Smooth muscle cell (in vitro differentiated cells): ENCODE data around the gene ADD3. TPM values are rescaled to one million over a fixed set of nuclear protein-coding genes. Genes with fewer than 3 reads are reported as not detected.

Source experiments
- DNase-seq: peaks from one replicate; lab custom pipeline; 2025; ENCODE audit not compliant: unreplicated experiment; lab: John Stamatoyannopoulos, UW
- H2AFZ ChIP-seq: fragments of 200-600 bp; sonication (generic); 2 replicates; pipeline ENCODE4 v1.6.0; 2016; ENCODE audit warnings: antibody characterized with exemption, low read depth, mild to moderate bottlenecking
- H3F3A ChIP-seq: fragments of 200-600 bp; sonication (generic); 2 replicates; pipeline ENCODE4 v1.6.0; 2017; ENCODE audit warnings: antibody characterized with exemption, low read depth
- H3K27ac ChIP-seq: fragments of 200-600 bp; sonication (generic); 2 replicates; pipeline ENCODE4 v1.5.1; 2016; ENCODE audit warnings: low read depth, mild to moderate bottlenecking
- H3K27me3 ChIP-seq: fragments of 200-600 bp; sonication (generic); 2 replicates; pipeline ENCODE4 v1.6.1; 2016; ENCODE audit warnings: low read depth, mild to moderate bottlenecking
- H3K36me3 ChIP-seq: fragments of 200-600 bp; sonication (generic); 2 replicates; pipeline ENCODE4 v1.5.1; 2016; ENCODE audit warnings: low read depth
- H3K4me1 ChIP-seq: fragments of 200-600 bp; sonication (generic); 2 replicates; pipeline ENCODE4 v1.5.1; 2016; ENCODE audit warnings: low read depth
- H3K4me2 ChIP-seq: fragments of 200-600 bp; sonication (generic); 2 replicates; pipeline ENCODE4 v1.6.0; 2016; ENCODE audit warnings: mild to moderate bottlenecking
- H3K4me3 ChIP-seq: fragments of 200-600 bp; sonication (generic); 2 replicates; pipeline ENCODE4 v1.5.1; 2016; ENCODE audit warnings: mild to moderate bottlenecking
- H3K79me2 ChIP-seq: fragments of 200-600 bp; sonication (generic); 2 replicates; pipeline ENCODE4 v1.6.0; 2016; ENCODE audit warnings: low read depth, mild to moderate bottlenecking
- H3K9ac ChIP-seq: fragments of 200-600 bp; sonication (generic); 2 replicates; pipeline ENCODE4 v1.6.0; 2016; ENCODE audit warnings: low read depth
- H3K9me3 ChIP-seq: fragments of 200-600 bp; sonication (generic); replicated peaks from 2 replicates; pipeline ENCODE4 v1.5.1; 2016; ENCODE audit warnings: low read depth
- H4K20me1 ChIP-seq: fragments of 200-600 bp; sonication (generic); 2 replicates; pipeline ENCODE4 v1.6.0; 2016; ENCODE audit warnings: low read depth
- WGBS: methylation state at CpG from one replicate; pipeline ENCODE4 v1.1.7; 2016; ENCODE audit warnings: low lambda C conversion rate; 5-methylcytosine and 5-hydroxymethylcytosine counted together
- polyA plus RNA-seq: library from polyadenylated mRNA; unstranded; fragments of >200 nt; fragmentation: Nextera tagmentation; extraction: Ambion mirVana; gene quantifications from 2 replicates; pipeline ENCODE4 v1.2.1, GENCODE V29; 2016
- total RNA-seq: library from RNA; depleted of rRNA; stranded (reverse); fragments of >200 nt; gene quantifications from 2 replicates; pipeline ENCODE4 v1.2.3, GENCODE V29; 2014
- TF ChIP-seq, protein P1 (sequence below): fragments of 200-600 bp; sonication (generic); IDR thresholded peaks from 2 replicates; pipeline ENCODE4 v1.5.1; 2017; ENCODE audit warnings: borderline replicate concordance, mild to moderate bottlenecking, antibody characterized with exemption; ENCODE audit not compliant: insufficient read depth, poor library complexity, severe bottlenecking

Gene ADD3
- total and polyA plus RNA-seq, 2 experiments from 2014 or later = 75.0 to 155 TPM

DNA sequence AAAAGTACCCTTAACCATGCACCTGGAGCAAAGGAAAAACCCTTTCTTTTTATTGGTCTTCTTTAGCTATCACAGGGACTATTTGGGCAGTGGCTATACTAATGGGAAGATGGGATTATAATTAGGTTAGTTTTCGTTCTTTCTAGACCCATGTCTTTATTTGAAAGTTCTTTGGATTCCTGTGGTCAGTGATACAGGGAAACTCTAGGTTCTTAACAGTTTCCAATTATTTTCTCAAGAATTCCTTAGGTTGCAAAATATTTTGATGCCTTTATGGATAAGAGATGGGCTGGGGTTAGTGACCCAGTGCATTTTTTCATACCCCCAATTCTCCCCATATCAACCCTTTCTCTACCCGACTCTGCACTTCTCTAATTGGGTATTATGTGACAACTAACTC lies 49.0 kb downstream of the ADD3 start:
- Histone ChIP-seq H3K4me1 (peaks cover 15% of the 10 kb centered on the region), H3K27ac (peak overlapping the region; percentile 14), H4K20me1 (peaks cover 90% of the 10 kb centered on the region), H3K4me2 (peak overlapping the region; percentile 61), H3K79me2 (peaks cover 90% of the 10 kb centered on the region), H3K4me3 (no peak overlapping the region), H3K27me3 (no peaks in the 10 kb centered on the region), H3K36me3 (no peaks in the 10 kb centered on the region), H3F3A (peaks cover 10% of the 10 kb centered on the region), H2AFZ (no peak overlapping the region), H3K9me3 (no peaks in the 10 kb centered on the region), H3K9ac (no peak overlapping the region)
- WGBS = 41% methylated on average over 2 of the region's 2 CpGs
- TF ChIP-seq, protein P1, sequence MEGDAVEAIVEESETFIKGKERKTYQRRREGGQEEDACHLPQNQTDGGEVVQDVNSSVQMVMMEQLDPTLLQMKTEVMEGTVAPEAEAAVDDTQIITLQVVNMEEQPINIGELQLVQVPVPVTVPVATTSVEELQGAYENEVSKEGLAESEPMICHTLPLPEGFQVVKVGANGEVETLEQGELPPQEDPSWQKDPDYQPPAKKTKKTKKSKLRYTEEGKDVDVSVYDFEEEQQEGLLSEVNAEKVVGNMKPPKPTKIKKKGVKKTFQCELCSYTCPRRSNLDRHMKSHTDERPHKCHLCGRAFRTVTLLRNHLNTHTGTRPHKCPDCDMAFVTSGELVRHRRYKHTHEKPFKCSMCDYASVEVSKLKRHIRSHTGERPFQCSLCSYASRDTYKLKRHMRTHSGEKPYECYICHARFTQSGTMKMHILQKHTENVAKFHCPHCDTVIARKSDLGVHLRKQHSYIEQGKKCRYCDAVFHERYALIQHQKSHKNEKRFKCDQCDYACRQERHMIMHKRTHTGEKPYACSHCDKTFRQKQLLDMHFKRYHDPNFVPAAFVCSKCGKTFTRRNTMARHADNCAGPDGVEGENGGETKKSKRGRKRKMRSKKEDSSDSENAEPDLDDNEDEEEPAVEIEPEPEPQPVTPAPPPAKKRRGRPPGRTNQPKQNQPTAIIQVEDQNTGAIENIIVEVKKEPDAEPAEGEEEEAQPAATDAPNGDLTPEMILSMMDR = no peak
- no peak for DNase-seq

DNA sequence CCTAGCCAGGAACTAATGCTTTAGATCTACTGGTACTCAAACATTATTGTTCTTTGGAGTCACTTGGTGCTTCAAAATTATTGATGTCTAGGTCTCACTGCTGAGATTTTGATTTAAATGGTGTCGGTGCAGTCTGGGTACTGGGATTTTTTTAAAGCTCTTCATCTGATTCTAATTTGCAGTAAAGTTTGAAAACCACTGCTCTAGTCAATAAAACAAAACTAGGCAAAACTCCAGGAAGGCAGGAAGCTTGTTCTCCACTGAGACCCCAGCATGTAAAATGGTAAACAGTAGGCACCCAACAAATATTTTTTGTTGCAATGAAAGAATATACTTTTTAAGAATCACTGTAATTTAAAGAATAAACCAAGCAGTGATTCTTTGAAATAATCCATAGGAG lies 49.7 kb downstream of the ADD3 start:
- WGBS = 38% methylated on average over 1 of the region's 1 CpG
- DNase-seq = no peak
- H3K4me3 ChIP-seq = no peak overlapping the region
- TF ChIP-seq, protein P1 = no peak
- H3K4me1 ChIP-seq = peaks cover 15% of the 10 kb centered on the region
- no peaks in the 10 kb centered on the region for H3K9me3 ChIP-seq
- H3K79me2 ChIP-seq = peaks cover 88% of the 10 kb centered on the region
- no peaks in the 10 kb centered on the region for H3K36me3 ChIP-seq
- H4K20me1 ChIP-seq = peaks cover 88% of the 10 kb centered on the region
- H3F3A ChIP-seq = peaks cover 10% of the 10 kb centered on the region
- H3K9ac ChIP-seq = no peak overlapping the region
- H2AFZ ChIP-seq = no peak overlapping the region
- peak overlapping the region; percentile 61 for H3K4me2 ChIP-seq
- H3K27ac ChIP-seq = peak overlapping the region; percentile 14
- no peaks in the 10 kb centered on the region for H3K27me3 ChIP-seq

DNA sequence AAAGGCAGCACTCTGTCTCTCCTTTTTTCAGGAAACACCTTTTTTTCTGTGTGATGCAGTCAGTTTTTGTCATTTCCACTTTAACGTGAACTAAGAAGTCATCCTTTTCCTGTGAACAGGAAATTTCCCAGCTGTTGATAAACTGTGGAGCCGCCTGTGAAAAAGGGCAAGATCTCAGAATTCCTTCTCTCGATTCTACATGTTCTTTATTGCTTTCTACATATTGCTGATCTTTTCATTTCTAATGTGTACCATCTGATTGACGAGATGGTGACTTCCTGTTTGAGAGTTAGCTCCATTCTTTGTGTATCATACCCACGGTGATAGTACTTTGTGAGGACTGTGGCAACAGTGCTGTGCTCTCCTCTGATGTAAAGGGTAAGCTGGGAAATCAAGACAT lies 50.4 kb downstream of the ADD3 start:
- 68% methylated on average over 5 of the region's 5 CpGs for WGBS
- Histone ChIP-seq H2AFZ (no peak overlapping the region), H3K9ac (no peak overlapping the region), H4K20me1 (peaks cover 88% of the 10 kb centered on the region), H3K4me1 (peaks cover 15% of the 10 kb centered on the region), H3K27ac (peak overlapping the region; percentile 14), H3K4me2 (no peak overlapping the region), H3K79me2 (peaks cover 83% of the 10 kb centered on the region), H3K36me3 (no peaks in the 10 kb centered on the region), H3K27me3 (no peaks in the 10 kb centered on the region), H3K9me3 (no peaks in the 10 kb centered on the region), H3K4me3 (no peak overlapping the region), H3F3A (peaks cover 10% of the 10 kb centered on the region)
- TF ChIP-seq, protein P1 = no peak
- DNase-seq = no peak

- WGBS = 60% methylated on average over 4 of the region's 4 CpGs
Observed at GRCh38 chr10:110059925-110060324, 52.1 kb downstream of the ADD3 start.

More at GRCh38 chr10:110059925-110060324, 52.1 kb downstream of the ADD3 start:
- Histone ChIP-seq H3K9me3 (no peaks in the 10 kb centered on the region), H3K4me2 (no peak overlapping the region), H3K27ac (no peak overlapping the region), H3F3A (peaks cover 10% of the 10 kb centered on the region), H3K36me3 (no peaks in the 10 kb centered on the region), H3K4me1 (peaks cover 15% of the 10 kb centered on the region), H3K4me3 (no peak overlapping the region), H4K20me1 (peaks cover 88% of the 10 kb centered on the region), H2AFZ (no peak overlapping the region), H3K79me2 (peaks cover 81% of the 10 kb centered on the region), H3K9ac (no peak overlapping the region), H3K27me3 (no peaks in the 10 kb centered on the region)
- no peak for DNase-seq
- TF ChIP-seq, protein P1 = no peak
